BLaER1 treated with 17β-estradiol and CSF1 and Interleukin-3, amounts not matched to agents 10 nM and 100 nM (cell line): ENCODE measurements around the gene ANO2.

Source experiments
- H3K27ac ChIP-seq, 11 experiments: shearing (Covaris generic); formaldehyde crosslinking; 2 replicates each; pipeline ENCODE4 v1.8.1; 2022
- H3K27me3 ChIP-seq, 11 experiments: shearing (Covaris generic); formaldehyde crosslinking; 2 replicates each; pipeline ENCODE4 v1.8.1; 2022
- H3K36me3 ChIP-seq, 11 experiments: shearing (Covaris generic); formaldehyde crosslinking; 2 replicates each; pipeline ENCODE4 v1.8.1; 2022
- H3K4me1 ChIP-seq, 10 experiments: shearing (Covaris generic); formaldehyde crosslinking; 2 replicates each; pipeline ENCODE4 v1.8.1; 2022
- H3K4me2 ChIP-seq, 11 experiments: shearing (Covaris generic); formaldehyde crosslinking; 2 replicates each; pipeline ENCODE4 v1.8.1; 2022
- H3K4me3 ChIP-seq, 10 experiments: shearing (Covaris generic); formaldehyde crosslinking; 2 replicates each; pipeline ENCODE4 v1.8.1; 2022
- H3K9ac ChIP-seq, 11 experiments: shearing (Covaris generic); formaldehyde crosslinking; 2 replicates each; pipeline ENCODE4 v1.8.1; 2022
- H3K9me3 ChIP-seq, 11 experiments: shearing (Covaris generic); formaldehyde crosslinking; replicated peaks in 1 of 11; 2 replicates each; pipeline ENCODE4 v1.8.1; 2022
- H4K20me1 ChIP-seq, 11 experiments: shearing (Covaris generic); formaldehyde crosslinking; 2 replicates each; pipeline ENCODE4 v1.8.1; 2022
- Cebpa-rat ChIP-seq, 11 experiments: shearing (Covaris generic); IDR thresholded peaks; 2 replicates each; pipeline ENCODE4 v1.8.1; 2022

The ANO2 gene

GRCh38 chr12:5806371-5807089 is 138.5 kb downstream of the ANO2 start:
- peak overlapping the region in 9 of 11 experiments; percentile 36 to 79 (median 57); a peak in 17 of 22 replicates for H3K4me2 ChIP-seq
- H3K4me1 ChIP-seq: peaks cover 0 to 34% (median 27%) of the 10 kb centered on the region in 10 experiments; a peak in 17 of 20 replicates
- no peak overlapping the region for H3K4me3 ChIP-seq

GRCh38 chr12:5803532-5803931 is 141.5 kb downstream of the ANO2 start:
- peaks cover 0 to 22% (median 18%) of the 10 kb centered on the region in 10 experiments; a peak in 17 of 20 replicates for H3K4me1 ChIP-seq
- no peak overlapping the region for H3K4me3 ChIP-seq
- H3K36me3 ChIP-seq: no peaks in the 10 kb centered on the region
- H3K9me3 ChIP-seq: peaks cover 0 to 7% (median 0%) of the 10 kb centered on the region in 11 experiments; a peak in 5 of 22 replicates
- no peak overlapping the region for H3K9ac ChIP-seq
- H4K20me1 ChIP-seq: no peaks in the 10 kb centered on the region
- H3K27me3 ChIP-seq: no peaks in the 10 kb centered on the region
- TF ChIP-seq Cebpa-rat (IDR thresholded peaks at IDR 0.05): no peak
- H3K27ac ChIP-seq: no peak overlapping the region
- H3K4me2 ChIP-seq: no peak overlapping the region

More at GRCh38 chr12:5806371-5807089, 138.5 kb downstream of the ANO2 start:
- Histone ChIP-seq H3K27me3 (no peaks in the 10 kb centered on the region), H3K27ac (peak overlapping the region in 2 of 11 experiments; percentile 40 to 54; a peak in 3 of 22 replicates), H3K9me3 (peaks cover 0 to 25% (median 0%) of the 10 kb centered on the region in 11 experiments; a peak in 7 of 22 replicates), H3K36me3 (no peaks in the 10 kb centered on the region), H4K20me1 (no peaks in the 10 kb centered on the region), H3K9ac (no peak overlapping the region)
- no peak for TF ChIP-seq Cebpa-rat (IDR thresholded peaks at IDR 0.05)

GRCh38 chr12:5798242-5799015 is 146.6 kb downstream of the ANO2 start:
- no peak overlapping the region for H3K4me3 ChIP-seq
- no peak for TF ChIP-seq Cebpa-rat (IDR thresholded peaks at IDR 0.05)
- no peaks in the 10 kb centered on the region for H3K27me3 ChIP-seq
- no peaks in the 10 kb centered on the region for H3K9me3 ChIP-seq
- H3K4me2 ChIP-seq: peak overlapping the region in 1 of 11 experiments; percentile 58; a peak in 1 of 22 replicates
- H3K36me3 ChIP-seq: no peaks in the 10 kb centered on the region
- no peaks in the 10 kb centered on the region for H4K20me1 ChIP-seq
- peaks cover 0 to 14% (median 3%) of the 10 kb centered on the region in 10 experiments; a peak in 8 of 20 replicates for H3K4me1 ChIP-seq
- H3K9ac ChIP-seq: no peak overlapping the region
- H3K27ac ChIP-seq: no peak overlapping the region

- peaks cover 0 to 21% (median 3%) of the 10 kb centered on the region in 10 experiments; a peak in 8 of 20 replicates for H3K4me1 ChIP-seq
- no peaks in the 10 kb centered on the region for H4K20me1 ChIP-seq
- H3K27ac ChIP-seq: no peak overlapping the region
- no peaks in the 10 kb centered on the region for H3K27me3 ChIP-seq
- no peak overlapping the region for H3K9ac ChIP-seq
- TF ChIP-seq Cebpa-rat (IDR thresholded peaks at IDR 0.05): no peak
- no peaks in the 10 kb centered on the region for H3K36me3 ChIP-seq
- no peaks in the 10 kb centered on the region for H3K9me3 ChIP-seq
- peak overlapping the region in 4 of 11 experiments; percentile 12 to 58 (median 34); a peak in 5 of 22 replicates for H3K4me2 ChIP-seq
- no peak overlapping the region for H3K4me3 ChIP-seq
Observed at GRCh38 chr12:5797661-5798060, 147.4 kb downstream of the ANO2 start.

- Histone ChIP-seq H3K4me1 (peaks cover 0 to 21% (median 3%) of the 10 kb centered on the region in 10 experiments; a peak in 8 of 20 replicates), H3K27me3 (no peaks in the 10 kb centered on the region), H3K36me3 (no peaks in the 10 kb centered on the region), H3K27ac (no peak overlapping the region), H3K4me3 (no peak overlapping the region), H4K20me1 (no peaks in the 10 kb centered on the region), H3K9me3 (no peaks in the 10 kb centered on the region), H3K9ac (no peak overlapping the region), H3K4me2 (peak overlapping the region in 3 of 11 experiments; percentile 27 to 58 (median 41); a peak in 2 of 22 replicates)
- no peak for TF ChIP-seq Cebpa-rat (IDR thresholded peaks at IDR 0.05)
Observed at GRCh38 chr12:5796959-5797225, 148.2 kb downstream of the ANO2 start.

GRCh38 chr12:5796171-5796958 is 148.7 kb downstream of the ANO2 start:
- H3K4me3 ChIP-seq: no peak overlapping the region
- no peaks in the 10 kb centered on the region for H4K20me1 ChIP-seq
- H3K27ac ChIP-seq: no peak overlapping the region
- no peak for TF ChIP-seq Cebpa-rat (IDR thresholded peaks at IDR 0.05)
- no peaks in the 10 kb centered on the region for H3K9me3 ChIP-seq
- no peak overlapping the region for H3K9ac ChIP-seq
- H3K36me3 ChIP-seq: no peaks in the 10 kb centered on the region
- peaks cover 0 to 21% (median 3%) of the 10 kb centered on the region in 10 experiments; a peak in 8 of 20 replicates for H3K4me1 ChIP-seq
- 0 out of 22 replicates have a peak overlapping the region, but pooled peaks of 2 of the 11 experiments have one; percentile 27 to 58 for H3K4me2 ChIP-seq
- H3K27me3 ChIP-seq: no peaks in the 10 kb centered on the region

- no peaks in the 10 kb centered on the region for H3K27me3 ChIP-seq
- H3K4me1 ChIP-seq: peaks cover 0 to 21% (median 3%) of the 10 kb centered on the region in 10 experiments; a peak in 8 of 20 replicates
- no peaks in the 10 kb centered on the region for H3K36me3 ChIP-seq
- H3K9me3 ChIP-seq: no peaks in the 10 kb centered on the region
- TF ChIP-seq Cebpa-rat (IDR thresholded peaks at IDR 0.05): no peak
- H3K4me2 ChIP-seq: no peak overlapping the region
- H4K20me1 ChIP-seq: no peaks in the 10 kb centered on the region
- no peak overlapping the region for H3K9ac ChIP-seq
- H3K4me3 ChIP-seq: no peak overlapping the region
- H3K27ac ChIP-seq: no peak overlapping the region
Observed at GRCh38 chr12:5794156-5794555, 150.9 kb downstream of the ANO2 start.

- Histone ChIP-seq H3K27ac (no peak overlapping the region), H3K4me1 (peaks cover 0 to 14% (median 2%) of the 10 kb centered on the region in 10 experiments; a peak in 8 of 20 replicates), H3K9me3 (no peaks in the 10 kb centered on the region), H3K4me2 (0 out of 22 replicates have a peak overlapping the region, but pooled peaks of 1 of the 11 experiments have one; percentile 13), H3K4me3 (no peak overlapping the region), H4K20me1 (no peaks in the 10 kb centered on the region), H3K36me3 (no peaks in the 10 kb centered on the region), H3K9ac (no peak overlapping the region), H3K27me3 (no peaks in the 10 kb centered on the region)
- TF ChIP-seq Cebpa-rat (IDR thresholded peaks at IDR 0.05): no peak
Observed at GRCh38 chr12:5792343-5792742, 152.7 kb downstream of the ANO2 start.
